Mesothelial cell of epicardium (in vitro differentiated cells): ENCODE data around the gene ALDH1A2. TPM values are rescaled to one million over a fixed set of nuclear protein-coding genes. Genes with fewer than 3 reads are reported as not detected.

ENCODE experiments used
- DNase-seq, 2 experiments: peaks; one replicate each; pipeline ENCODE4 v3.0.0; 2021; ENCODE audit warnings: low spot score in 2 of 2; ENCODE audit not compliant: unreplicated experiment in 2 of 2
- H3K27ac Mint-ChIP-seq: 2 replicates; pipeline ENCODE4 v1.8.0; 2021; ENCODE audit warnings: mixed read lengths
- H3K27me3 Mint-ChIP-seq: 2 replicates; pipeline ENCODE4 v1.8.0; 2021; ENCODE audit warnings: low read depth, mixed read lengths
- H3K36me3 Mint-ChIP-seq: 2 replicates; pipeline ENCODE4 v1.8.0; 2021; ENCODE audit warnings: mixed read lengths
- H3K4me1 Mint-ChIP-seq: 2 replicates; pipeline ENCODE4 v1.8.0; 2021; ENCODE audit warnings: mixed read lengths
- H3K4me3 Mint-ChIP-seq: 2 replicates; pipeline ENCODE4 v1.8.0; 2021; ENCODE audit warnings: mild to moderate bottlenecking, moderate library complexity, mixed read lengths
- H3K9me3 Mint-ChIP-seq: 2 replicates; pipeline ENCODE4 v1.8.0; 2021; ENCODE audit warnings: mixed read lengths
- CTCF ChIP-seq: fragments of 200-600 bp; sonication (generic); IDR thresholded peaks from one replicate; pipeline ENCODE4 v1.5.0; 2021; ENCODE audit warnings: antibody characterized with exemption; ENCODE audit not compliant: unreplicated experiment
- total RNA-seq: library from RNA; stranded (reverse); gene quantifications from 3 replicates; pipeline ENCODE4 v1.2.1, GENCODE V29; 2021

The ALDH1A2 gene
- total RNA-seq, 1 donor from 2014 or later, result 26.2 TPM

GRCh38 chr15:58015565-58015964 lies 49.9 kb downstream of the ALDH1A2 start:
- no peaks in the 10 kb centered on the region for H3K36me3 Mint-ChIP-seq
- DNase-seq, result no peak

GRCh38 chr15:58014470-58014869 lies 51.0 kb downstream of the ALDH1A2 start:
- Mint-ChIP-seq H3K36me3 (no peaks in the 10 kb centered on the region), H3K27ac (no peak overlapping the region), H3K9me3 (no peaks in the 10 kb centered on the region), H3K4me3 (no peak overlapping the region), H3K4me1 (no peaks in the 10 kb centered on the region), H3K27me3 (peaks cover 52% of the 10 kb centered on the region)
- DNase-seq, result no peak
- TF ChIP-seq CTCF, result no peak

More at GRCh38 chr15:58015565-58015964, 49.9 kb downstream of the ALDH1A2 start:
- Mint-ChIP-seq H3K9me3 (no peaks in the 10 kb centered on the region), H3K4me3 (no peak overlapping the region), H3K27ac (no peak overlapping the region), H3K4me1 (no peaks in the 10 kb centered on the region), H3K27me3 (peaks cover 51% of the 10 kb centered on the region)
- TF ChIP-seq CTCF, result no peak

GRCh38 chr15:58014040-58014439 lies 51.5 kb downstream of the ALDH1A2 start:
- no peaks in the 10 kb centered on the region for H3K9me3 Mint-ChIP-seq
- H3K36me3 Mint-ChIP-seq, result no peaks in the 10 kb centered on the region
- no peak overlapping the region for H3K27ac Mint-ChIP-seq
- TF ChIP-seq CTCF, result no peak
- no peak for DNase-seq
- H3K4me1 Mint-ChIP-seq, result no peaks in the 10 kb centered on the region
- H3K4me3 Mint-ChIP-seq, result no peak overlapping the region
- H3K27me3 Mint-ChIP-seq, result peaks cover 52% of the 10 kb centered on the region

- Mint-ChIP-seq H3K4me3 (no peak overlapping the region), H3K27me3 (peaks cover 45% of the 10 kb centered on the region), H3K36me3 (peaks cover 12% of the 10 kb centered on the region), H3K9me3 (peaks cover 16% of the 10 kb centered on the region), H3K4me1 (no peaks in the 10 kb centered on the region), H3K27ac (no peak overlapping the region)
- no peak for DNase-seq
- no peak for TF ChIP-seq CTCF
These were observed 54.5 kb downstream of the ALDH1A2 start for GRCh38 chr15:58010983-58011382.

- H3K27me3 Mint-ChIP-seq, result peaks cover 37% of the 10 kb centered on the region
- no peak for DNase-seq
- no peak for TF ChIP-seq CTCF
- H3K27ac Mint-ChIP-seq, result no peak overlapping the region
- H3K9me3 Mint-ChIP-seq, result peaks cover 37% of the 10 kb centered on the region
- no peaks in the 10 kb centered on the region for H3K4me1 Mint-ChIP-seq
- H3K4me3 Mint-ChIP-seq, result no peak overlapping the region
- peaks cover 27% of the 10 kb centered on the region for H3K36me3 Mint-ChIP-seq
These were observed 61.7 kb downstream of the ALDH1A2 start for GRCh38 chr15:58003810-58004209.
